Activated CD4-positive, CD25-positive, alpha-beta regulatory T cell (primary cell): ENCODE measurements around the gene LIFR.

Source experiments
- DNase-seq, 4 experiments: peaks; one replicate each; lab custom pipeline; 2025; lab: John Stamatoyannopoulos, UW

LIFR gene

DNA sequence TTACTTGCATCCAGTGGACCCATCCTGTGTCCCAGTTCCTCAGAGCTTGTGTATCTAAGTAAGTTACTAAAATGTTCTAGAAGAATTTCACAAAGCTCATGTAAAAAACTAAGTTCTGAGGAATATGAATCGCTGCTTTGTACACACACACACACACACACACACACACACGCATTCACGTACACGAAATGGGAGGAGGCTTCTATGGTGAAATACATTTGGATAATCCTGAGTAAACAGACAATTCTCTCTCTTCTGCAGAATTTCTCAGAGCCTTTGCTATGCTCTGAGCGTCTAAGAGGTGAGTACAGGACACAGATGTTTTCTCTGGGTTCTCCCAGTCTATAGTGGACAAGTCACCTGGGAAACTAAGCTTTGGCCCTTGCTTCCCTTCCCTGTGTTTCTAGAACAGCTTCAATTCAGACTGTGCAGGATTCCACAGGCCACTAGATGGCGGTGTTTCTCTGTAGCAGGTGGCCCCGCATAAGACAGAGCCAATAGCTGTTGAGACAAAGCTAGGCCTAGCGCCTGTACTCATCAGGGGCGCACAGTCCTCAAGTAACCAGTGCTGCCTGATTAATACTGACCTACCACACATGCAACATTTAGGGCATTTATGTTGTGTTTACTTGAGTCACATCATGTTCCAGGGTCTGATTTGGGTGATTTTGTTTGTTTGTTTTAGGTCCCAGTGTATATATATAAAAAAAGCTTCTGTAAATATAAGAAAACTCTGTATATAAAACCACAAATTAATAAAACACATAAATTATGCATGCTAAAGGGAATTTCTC, 114.8 kb downstream of the LIFR start:
- peak; percentile 31 to 64 (median 48) for DNase-seq

DNA sequence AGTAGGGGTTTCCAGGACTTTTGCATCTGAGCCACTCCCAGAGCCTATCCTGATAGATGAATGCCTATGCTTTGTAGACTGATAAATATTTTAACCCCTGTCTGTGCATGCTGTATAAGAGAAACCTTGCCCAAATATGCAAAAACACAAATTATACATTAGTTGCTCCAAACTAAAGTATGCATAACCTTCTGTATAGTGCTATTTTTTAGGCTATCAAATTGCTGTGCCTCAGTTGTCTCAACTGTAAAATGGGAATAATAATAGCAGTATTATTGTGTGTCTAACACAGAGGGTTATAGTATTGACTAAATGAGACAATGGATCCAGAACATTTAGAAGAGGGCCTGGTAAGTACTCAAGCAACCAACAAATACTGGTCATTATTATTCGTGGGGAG, 117.7 kb downstream of the LIFR start:
- no peak for DNase-seq

DNA sequence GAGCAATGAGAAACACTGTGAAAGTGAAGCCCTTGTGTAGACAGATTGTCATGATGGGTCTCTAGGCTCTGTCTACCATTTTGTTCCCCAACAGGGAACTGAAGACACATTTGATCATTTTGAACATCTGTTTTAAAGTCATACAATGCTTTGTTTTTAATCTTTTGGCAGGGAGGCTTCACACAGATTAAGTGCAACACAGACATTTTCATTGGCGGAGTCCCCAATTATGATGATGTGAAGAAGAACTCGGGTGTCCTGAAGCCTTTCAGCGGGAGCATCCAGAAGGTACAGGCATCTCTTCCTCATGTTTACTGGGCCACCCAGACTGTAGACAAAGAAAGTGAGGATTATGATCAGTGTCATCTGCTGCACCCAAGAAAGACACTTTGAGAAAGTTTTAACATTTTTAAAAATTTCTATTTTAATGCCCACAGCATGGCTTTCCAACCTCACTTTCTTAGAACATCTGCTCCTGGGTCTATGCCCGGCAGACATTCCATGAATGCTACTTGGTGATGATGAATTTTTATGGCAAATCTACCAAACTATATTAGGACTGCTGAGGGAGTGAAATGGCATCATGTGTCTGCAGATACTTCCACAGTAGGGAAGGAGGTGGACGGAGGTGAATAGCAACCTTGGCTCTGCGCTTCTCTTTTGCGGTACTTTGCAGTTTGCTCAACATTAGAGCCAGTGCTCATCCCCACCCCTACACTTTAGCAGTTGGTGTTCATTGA, 121.3 kb downstream of the LIFR start:
- DNase-seq, result no peak

DNA sequence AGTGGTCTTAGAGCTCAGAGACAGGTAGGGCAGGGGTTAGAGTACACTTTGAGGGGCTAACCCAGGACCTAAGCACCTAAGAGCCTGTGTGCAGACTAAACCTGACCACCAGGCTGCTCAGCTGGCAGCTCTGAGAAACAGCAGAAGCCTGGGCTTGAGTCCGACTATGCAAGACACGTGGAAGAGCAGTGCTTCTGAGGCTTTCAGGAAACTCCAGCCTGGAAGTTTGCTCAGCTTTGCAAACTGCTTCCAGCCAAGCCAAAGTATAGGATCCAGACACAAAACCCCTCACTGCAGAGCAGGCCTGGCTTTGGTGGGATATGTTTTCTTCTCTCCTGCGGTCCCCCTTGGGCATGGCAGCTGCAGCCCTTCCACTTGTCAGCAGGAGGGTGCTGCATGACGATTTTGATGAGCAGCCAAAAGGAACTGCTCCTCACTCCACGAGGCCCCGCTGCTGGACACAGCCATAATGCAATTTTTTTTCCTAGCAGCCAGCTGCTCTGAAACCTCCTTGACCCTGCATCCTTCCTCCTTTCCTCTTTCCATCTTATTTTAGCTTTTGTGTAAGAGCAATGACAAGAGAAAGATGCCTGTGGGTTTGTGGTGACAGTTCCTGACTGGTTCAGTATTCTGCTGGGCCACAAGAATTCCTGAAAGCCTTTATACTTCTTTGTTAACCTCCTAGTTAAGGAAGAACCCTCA, 123.1 kb downstream of the LIFR start:
- no peak for DNase-seq

DNA sequence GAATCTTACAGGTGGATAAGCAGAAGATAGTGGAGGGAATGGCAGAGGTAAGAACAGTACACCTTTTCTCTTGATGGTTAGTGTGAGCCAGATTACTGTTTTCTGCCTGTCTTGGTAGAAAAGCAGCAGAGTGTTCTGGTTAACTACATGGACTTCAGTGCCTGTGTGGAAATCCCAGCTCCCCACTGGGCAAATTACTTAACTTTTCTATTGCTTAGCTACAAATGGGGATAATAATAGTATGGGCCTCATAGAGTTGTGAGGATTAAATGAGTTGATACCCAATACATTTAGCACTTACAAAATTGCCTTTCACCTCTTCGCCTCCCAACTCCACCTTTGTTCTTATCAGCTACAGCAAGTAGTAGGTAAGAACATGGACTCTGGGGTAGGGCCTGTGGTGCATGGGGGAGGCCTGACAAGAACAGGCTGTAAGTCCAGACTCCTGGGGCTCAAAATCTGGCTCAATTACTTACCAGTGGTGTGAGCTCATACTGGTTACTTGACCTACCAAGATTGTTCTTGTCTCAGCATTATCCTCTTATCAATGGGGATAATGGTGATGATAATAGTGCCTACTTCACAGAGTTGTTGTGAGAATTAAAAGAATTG, 125.1 kb downstream of the LIFR start:
- no peak for DNase-seq

DNA sequence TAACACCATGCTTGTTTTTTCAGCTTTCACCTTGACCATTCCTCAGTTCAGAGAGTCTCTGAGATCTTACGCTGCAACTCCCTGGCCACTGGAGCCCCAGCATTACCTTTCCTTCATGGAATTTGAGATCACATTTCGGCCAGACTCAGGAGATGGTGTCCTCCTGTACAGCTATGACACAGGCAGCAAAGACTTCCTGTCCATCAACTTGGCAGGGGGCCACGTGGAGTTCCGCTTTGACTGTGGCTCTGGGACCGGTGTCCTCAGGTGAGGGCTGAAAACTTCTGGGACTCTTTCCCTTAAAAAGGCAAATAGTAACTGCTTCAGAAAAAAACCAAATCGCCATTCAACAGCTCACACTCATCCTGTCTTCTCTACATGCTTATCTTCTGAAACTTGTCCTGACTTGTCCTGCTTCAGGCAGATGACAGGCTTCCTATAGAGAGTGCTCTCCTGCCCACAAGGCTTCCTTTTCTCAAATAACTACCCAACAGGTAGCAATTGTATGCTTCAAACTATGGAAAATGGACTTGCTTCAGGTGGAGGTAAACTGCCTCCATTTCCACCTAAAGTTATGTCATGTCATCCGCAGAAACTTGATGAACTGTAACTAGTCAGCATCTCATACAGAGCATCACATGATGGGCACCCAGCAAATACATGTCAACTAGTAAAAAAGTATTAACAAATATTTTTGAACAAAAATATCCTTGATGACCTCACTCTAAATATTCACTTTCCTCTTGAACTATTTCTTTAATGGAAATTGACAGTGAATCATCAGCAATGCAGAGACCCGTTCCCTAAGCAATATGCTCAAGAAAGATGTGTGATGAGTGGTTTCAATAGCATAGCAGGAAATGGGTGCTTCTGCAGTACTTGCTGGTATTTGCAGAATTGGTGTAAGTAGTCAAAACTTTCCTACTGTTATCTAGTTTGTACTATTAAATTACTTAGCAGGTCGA, 129.2 kb downstream of the LIFR start:
- no peak for DNase-seq

DNA sequence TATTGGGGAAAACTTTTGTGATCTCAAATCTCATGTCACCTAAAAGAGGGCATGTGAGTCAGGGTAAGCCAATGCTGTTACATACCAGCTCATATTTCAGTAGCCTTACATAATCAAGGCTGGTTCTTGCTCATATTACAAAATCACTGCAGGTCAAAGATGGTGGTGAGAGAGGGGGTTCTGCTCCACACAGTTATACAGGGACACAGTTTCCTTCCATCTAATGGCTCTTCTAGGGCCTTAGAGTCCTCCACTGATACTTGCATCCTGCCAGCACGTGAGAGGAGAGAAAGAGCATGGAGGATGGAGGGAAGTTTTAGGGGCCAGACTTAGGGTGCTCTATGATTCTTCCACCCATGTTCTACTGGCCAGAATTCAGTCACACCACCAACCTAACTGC, 130.0 kb downstream of the LIFR start:
- no peak for DNase-seq
